Peyer's patch (tissue), 4 donors: ENCODE results near the gene TRAPPC5. TPM values are rescaled to one million over a fixed set of nuclear protein-coding genes. Genes with fewer than 3 reads are reported as not detected.

Experiments
- DNase-seq, 3 donors: peaks; one replicate each; pipeline ENCODE4 v3.0.0-alpha.2; 2017 to 2019
- H3K27ac ChIP-seq, 4 donors: fragments of 200-600 bp; sonication (generic); one replicate each; pipeline ENCODE4 v1.5.1; 2016 to 2019
- H3K27me3 ChIP-seq, 2 donors: fragments of 200-600 bp; sonication (generic); one replicate each; pipeline ENCODE4 v1.5.1; 2019
- H3K36me3 ChIP-seq, 3 donors: fragments of 200-600 bp; sonication (generic); one replicate each; pipeline ENCODE4 v1.5.1; 2016 to 2019
- H3K4me1 ChIP-seq, 4 donors: fragments of 200-600 bp; sonication (generic); one replicate each; pipeline ENCODE4 v1.5.1; 2016 to 2019
- H3K4me3 ChIP-seq, 4 donors: fragments of 200-600 bp; sonication (generic); 1 replicate in 3 of 4; 2 replicates in 1 of 4; pipeline ENCODE4 v1.5.1; 2016 to 2019; ENCODE audit warnings: mild to moderate bottlenecking in 1 of 4
- H3K9me3 ChIP-seq, 4 donors: fragments of 200-600 bp; sonication (generic); one replicate each; pipeline ENCODE4 v1.5.1; 2016 to 2019; ENCODE audit warnings: mild to moderate bottlenecking in 1 of 4
- POLR2A ChIP-seq, 2 donors: fragments of 450-650 bp; IDR thresholded peaks; one replicate each; pipeline ENCODE4 v1.5.1; 2017; ENCODE audit warnings: antibody characterized with exemption in 2 of 2, mild to moderate bottlenecking in 2 of 2, moderate library complexity in 2 of 2
- total RNA-seq, 4 donors: library from RNA; depleted of rRNA; stranded (reverse); fragments of >200 nt; gene quantifications; one replicate each; pipeline ENCODE4 v1.1.0, GENCODE V29; 2016
- TF ChIP-seq, protein P1 (sequence below), 6 experiments: fragments of 450-650 bp in 4 of 6; fragments of 200-600 bp in 2 of 6; sonication (generic) in 1 of 6; IDR thresholded peaks; one replicate each; pipeline ENCODE4 v1.5.1; 2017 to 2019; ENCODE audit warnings: antibody characterized with exemption in 6 of 6, mild to moderate bottlenecking in 3 of 6, moderate library complexity in 1 of 6

Gene TRAPPC5
- total RNA-seq, 4 donors from 2014 or later = 18.2 to 55.8 (median 54.0) TPM

DNA sequence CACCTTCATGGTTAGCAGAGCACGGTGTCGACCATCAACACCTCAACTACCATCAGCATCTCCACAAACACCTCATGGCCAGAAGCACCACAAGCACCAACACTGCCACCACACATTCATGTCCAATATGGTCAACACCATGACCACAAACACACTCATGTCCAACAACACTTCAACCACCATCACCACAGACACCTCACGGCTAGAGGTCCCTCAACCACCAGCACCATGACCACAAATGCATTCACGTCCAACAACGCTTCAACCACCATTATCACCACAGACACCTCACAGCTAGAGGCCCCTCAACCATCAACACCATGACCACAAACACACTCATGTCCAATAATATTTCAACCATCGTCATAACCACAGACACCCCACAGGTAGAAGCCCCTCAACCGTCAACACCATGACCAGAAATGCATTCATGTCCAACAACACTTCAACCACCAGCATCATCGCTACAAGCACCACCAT is 10.2 kb downstream of the TRAPPC5 start:
- no peak overlapping the region for H3K4me3 ChIP-seq
- no peak overlapping the region for H3K27ac ChIP-seq
- no peak for DNase-seq
- peaks cover 0 to 11% (median 0%) of the 10 kb centered on the region in 4 donors for H3K4me1 ChIP-seq
- H3K9me3 ChIP-seq = no peaks in the 10 kb centered on the region
- H3K27me3 ChIP-seq = no peaks in the 10 kb centered on the region
- TF ChIP-seq, protein P1, sequence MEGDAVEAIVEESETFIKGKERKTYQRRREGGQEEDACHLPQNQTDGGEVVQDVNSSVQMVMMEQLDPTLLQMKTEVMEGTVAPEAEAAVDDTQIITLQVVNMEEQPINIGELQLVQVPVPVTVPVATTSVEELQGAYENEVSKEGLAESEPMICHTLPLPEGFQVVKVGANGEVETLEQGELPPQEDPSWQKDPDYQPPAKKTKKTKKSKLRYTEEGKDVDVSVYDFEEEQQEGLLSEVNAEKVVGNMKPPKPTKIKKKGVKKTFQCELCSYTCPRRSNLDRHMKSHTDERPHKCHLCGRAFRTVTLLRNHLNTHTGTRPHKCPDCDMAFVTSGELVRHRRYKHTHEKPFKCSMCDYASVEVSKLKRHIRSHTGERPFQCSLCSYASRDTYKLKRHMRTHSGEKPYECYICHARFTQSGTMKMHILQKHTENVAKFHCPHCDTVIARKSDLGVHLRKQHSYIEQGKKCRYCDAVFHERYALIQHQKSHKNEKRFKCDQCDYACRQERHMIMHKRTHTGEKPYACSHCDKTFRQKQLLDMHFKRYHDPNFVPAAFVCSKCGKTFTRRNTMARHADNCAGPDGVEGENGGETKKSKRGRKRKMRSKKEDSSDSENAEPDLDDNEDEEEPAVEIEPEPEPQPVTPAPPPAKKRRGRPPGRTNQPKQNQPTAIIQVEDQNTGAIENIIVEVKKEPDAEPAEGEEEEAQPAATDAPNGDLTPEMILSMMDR (IDR thresholded peaks at IDR 0.05) = no peak
- no peak for TF ChIP-seq POLR2A (IDR thresholded peaks at IDR 0.05)
- H3K36me3 ChIP-seq = no peaks in the 10 kb centered on the region

DNA sequence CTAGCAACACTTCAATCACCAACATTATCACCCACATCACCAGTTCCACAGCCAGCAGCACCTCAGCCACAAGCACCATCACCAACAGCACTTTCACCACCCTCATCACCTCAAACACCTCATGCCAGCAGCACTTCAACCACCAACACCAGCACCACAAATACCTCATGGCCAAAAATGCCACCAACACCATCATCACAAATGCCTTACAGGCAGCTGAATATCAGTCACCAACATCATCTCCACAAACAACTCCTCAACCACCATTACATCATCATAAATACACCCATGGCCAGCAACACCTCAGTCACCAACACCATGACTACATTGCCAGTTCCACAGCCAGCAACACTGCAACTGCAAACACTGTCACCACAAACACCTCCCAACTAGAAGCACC is 10.9 kb downstream of the TRAPPC5 start:
- TF ChIP-seq, protein P1 (IDR thresholded peaks at IDR 0.05) = no peak
- no peak for TF ChIP-seq POLR2A (IDR thresholded peaks at IDR 0.05)
- H3K9me3 ChIP-seq = no peaks in the 10 kb centered on the region
- H3K4me3 ChIP-seq = no peak overlapping the region
- no peaks in the 10 kb centered on the region for H3K27me3 ChIP-seq
- H3K27ac ChIP-seq = no peak overlapping the region
- no peak for DNase-seq
- no peaks in the 10 kb centered on the region for H3K36me3 ChIP-seq
- H3K4me1 ChIP-seq = peaks cover 0 to 11% (median 0%) of the 10 kb centered on the region in 4 donors

DNA sequence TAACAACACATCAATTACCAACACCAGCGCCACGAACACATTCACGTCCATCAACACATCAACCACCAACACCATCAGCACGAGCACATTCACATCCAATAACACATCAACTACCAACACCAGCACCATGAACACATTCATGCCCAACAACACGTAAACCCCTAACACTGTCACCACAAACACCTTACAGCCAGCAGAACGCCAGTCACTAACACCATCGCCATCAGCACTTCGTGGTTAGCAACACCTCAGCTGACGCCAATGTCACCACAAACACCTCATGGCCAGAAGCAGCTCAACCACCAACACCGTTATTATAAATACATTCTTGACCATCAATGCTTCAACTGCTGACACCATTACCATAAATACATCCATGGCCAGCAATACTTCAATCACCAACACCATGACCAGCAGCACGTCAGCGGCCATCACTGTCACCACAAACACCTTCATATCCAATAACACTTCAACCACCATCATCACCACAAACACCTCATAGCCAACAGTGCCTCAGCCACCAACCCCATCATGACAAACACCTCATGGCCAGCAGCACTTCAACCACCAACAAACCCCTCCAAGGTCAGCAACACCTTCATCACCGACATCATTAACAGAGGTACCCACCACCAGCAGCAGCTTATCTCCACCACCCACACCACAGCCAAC is 11.9 kb downstream of the TRAPPC5 start:
- no peak overlapping the region for H3K27ac ChIP-seq
- no peaks in the 10 kb centered on the region for H3K27me3 ChIP-seq
- H3K36me3 ChIP-seq = no peaks in the 10 kb centered on the region
- TF ChIP-seq, protein P1 (IDR thresholded peaks at IDR 0.05) = no peak
- no peak for TF ChIP-seq POLR2A (IDR thresholded peaks at IDR 0.05)
- no peaks in the 10 kb centered on the region for H3K9me3 ChIP-seq
- DNase-seq = no peak
- H3K4me3 ChIP-seq = no peak overlapping the region
- peaks cover 0 to 11% (median 0%) of the 10 kb centered on the region in 4 donors for H3K4me1 ChIP-seq

DNA sequence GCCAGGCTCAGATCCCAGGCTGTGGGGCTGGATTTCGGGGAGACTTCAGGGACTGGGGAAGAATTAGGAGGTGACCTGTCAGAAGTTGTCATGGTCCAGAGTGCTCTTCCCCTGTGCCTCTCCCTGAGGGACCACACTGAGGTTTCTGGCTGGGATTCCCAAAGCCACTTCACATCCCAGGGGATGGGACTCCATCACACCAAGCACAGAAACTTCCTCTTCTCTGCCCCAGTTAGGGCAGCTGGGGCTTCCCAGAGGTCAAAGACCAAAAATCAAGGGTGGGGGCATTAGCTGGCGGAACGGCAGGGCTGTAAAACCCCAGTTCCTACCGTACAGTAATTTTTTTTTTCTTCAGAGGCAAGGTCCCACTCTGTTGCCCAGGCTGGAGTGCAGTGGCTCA is 13.9 kb downstream of the TRAPPC5 start:
- TF ChIP-seq, protein P1 (IDR thresholded peaks at IDR 0.05) = no peak
- no peak for TF ChIP-seq POLR2A (IDR thresholded peaks at IDR 0.05)
- Histone ChIP-seq H3K36me3 (no peaks in the 10 kb centered on the region), H3K27me3 (no peaks in the 10 kb centered on the region), H3K4me3 (no peak overlapping the region), H3K4me1 (peaks cover 0 to 11% (median 0%) of the 10 kb centered on the region in 4 donors), H3K9me3 (no peaks in the 10 kb centered on the region), H3K27ac (peak overlapping the region in 1 of 4 donors; percentile 27)
- no peak for DNase-seq

DNA sequence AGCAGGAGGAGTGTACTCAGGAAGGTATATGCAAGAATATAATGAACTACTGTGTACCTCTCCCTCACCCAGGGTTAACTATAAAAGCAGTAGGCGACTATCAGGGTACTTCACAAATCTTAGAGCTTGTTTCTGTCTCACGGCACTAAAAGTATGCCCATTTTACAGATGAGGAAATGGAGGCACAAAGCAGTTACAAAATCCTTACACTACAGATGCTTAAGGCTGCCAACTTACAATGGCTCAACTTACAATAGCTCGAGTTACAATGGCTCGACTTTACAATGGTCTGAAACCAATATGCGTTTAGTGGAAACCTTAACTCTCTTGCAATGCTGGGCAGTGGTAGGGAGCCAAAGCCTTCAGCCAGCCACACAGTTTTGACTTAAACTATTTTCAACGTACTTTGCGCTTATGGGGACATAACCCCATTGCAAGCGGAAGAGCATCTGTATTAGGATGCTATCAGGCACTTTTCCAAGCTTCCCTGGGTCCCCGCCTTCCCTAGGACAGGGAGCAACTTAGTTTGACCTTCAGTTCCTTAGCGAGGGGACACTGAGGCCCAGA is 17.2 kb downstream of the TRAPPC5 start:
- Histone ChIP-seq H3K27me3 (no peaks in the 10 kb centered on the region), H3K9me3 (no peaks in the 10 kb centered on the region), H3K36me3 (no peaks in the 10 kb centered on the region), H3K27ac (no peak overlapping the region), H3K4me1 (peaks cover 0 to 11% (median 0%) of the 10 kb centered on the region in 4 donors), H3K4me3 (no peak overlapping the region)
- TF ChIP-seq, protein P1 (IDR thresholded peaks at IDR 0.05) = no peak
- TF ChIP-seq POLR2A (IDR thresholded peaks at IDR 0.05) = no peak
- no peak for DNase-seq
